GM19328 (cell line): Measurements from ENCODE around the gene AKAP6.

Source experiments
- ATAC-seq: cut with Tn5 transposase; IDR thresholded peaks from one replicate; pipeline ENCODE4 v1.9.1; 2021; ENCODE audit warnings: mild to moderate bottlenecking, moderate library complexity; ENCODE audit not compliant: unreplicated experiment

Gene AKAP6

DNA sequence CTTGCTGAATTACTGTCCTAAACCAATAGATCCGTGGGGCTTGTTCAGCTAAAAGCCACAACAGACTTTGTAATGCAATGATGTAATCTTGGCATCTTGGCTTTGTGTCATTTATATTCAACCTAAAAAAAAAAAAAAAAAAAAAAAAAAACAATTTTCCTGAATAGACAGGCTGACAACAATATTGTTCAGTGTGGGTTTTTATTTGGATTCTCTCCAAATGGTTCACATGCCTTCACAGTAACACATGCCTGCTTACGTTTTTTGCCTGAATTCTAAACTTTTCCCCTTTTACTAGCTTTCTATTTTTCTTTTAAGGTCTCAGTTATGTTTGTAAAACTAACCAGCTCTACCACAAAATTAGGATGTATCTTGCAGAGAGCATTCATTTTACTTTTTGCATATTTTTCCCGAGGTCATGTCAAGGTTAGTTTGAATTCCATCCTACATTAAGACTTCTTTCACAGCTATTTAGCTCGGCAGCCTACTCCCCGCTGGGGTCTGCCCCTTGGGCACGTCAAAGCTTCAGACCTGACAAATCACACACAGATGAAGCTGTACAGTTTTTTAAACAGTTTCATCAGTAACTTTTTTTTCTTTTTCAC, 395.9 kb downstream of the AKAP6 start:
- ATAC-seq = no peak

DNA sequence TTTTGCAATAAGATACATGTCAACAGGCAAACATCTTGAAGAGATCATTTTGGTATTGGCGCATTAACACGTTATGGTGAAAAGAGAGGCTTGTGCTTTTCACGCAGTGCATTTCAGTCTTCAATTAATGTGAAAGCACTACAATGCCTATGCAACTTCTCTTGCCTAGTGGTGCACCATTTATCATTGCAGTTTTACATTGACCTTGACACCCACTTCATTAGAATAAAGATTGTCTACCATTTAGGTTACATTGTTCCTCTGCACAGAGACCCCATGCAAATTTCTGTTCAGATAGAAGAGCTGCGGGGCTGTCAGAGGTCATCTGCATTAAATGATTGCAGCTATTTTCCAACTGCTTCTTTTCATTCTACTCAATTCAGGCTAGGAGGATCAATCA, 397.4 kb downstream of the AKAP6 start:
- no peak for ATAC-seq

DNA sequence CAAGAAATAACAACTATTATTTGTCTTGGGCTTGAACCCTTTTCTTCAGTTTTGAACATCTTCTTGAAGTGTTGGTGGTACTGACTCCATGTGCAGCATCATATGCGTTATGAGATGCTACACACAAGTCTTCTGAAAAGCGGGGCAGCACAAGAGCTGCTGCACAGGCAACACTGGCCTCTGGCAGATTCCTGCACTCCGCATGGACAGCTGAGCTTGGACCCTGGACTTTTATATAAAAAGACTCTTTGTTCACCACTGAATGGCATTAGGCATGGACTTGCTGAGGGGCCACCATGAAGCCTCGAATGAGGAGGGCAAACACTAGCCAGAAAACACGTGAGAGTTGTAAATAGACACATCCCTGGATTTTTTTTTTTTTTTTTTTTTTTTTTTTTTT, 398.7 kb downstream of the AKAP6 start:
- ATAC-seq = no peak

DNA sequence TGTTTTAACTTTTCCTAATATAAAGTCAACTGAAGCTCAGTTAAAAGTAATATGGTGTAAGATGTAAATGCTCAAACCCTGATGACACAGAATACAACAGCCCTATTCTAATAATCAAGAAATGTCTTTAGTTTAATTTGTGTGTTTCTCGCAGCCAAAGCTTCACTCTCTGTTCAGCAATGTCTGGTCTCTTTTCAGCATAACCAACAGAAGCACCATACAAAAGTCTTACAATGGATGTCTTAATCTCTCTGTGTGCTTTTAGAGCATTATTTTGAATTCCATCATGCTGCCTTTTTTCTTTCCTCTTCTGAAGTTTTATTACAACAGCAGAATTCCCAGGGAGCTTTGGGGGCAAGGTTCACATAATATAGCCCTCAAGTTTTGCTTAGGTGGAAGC, 399.4 kb downstream of the AKAP6 start:
- ATAC-seq = no peak

DNA sequence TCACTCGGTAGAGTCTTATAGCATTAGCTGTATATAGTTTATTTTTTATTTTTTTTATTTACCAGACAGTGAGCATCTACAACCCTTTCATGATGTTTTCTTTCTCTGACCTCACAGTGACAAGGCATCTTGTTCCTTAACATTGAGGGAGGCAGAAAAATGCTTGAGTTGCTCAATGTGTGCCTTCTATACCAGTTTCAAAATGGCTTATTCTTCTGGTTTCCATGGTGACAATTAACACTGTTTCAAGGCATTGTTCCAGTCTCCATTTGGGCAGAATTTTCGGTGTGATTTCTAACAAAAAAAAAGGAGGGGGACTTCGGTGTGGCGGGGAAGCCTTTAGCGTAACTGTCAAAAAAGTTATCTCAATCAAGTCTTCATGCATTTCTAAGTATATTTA, 399.9 kb downstream of the AKAP6 start:
- ATAC-seq = no peak

DNA sequence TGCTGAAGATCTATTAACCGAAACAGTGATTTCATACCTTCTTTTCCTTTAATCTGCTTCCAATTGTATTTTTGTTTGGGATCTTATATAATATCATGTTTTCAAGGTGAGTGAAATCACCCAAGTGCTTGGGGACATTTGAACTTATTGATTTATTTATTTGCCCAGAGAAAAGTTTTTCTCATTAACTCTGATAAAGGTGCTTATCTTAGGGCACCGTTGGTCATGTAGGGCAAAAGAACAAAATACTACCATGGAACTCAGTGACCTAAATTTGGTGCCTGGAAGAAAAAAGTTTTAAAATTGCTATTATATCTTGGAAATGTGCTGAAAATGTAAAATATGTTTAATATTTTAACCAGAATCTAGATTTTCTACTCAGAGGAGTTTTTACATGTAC, 402.2 kb downstream of the AKAP6 start:
- ATAC-seq = no peak

DNA sequence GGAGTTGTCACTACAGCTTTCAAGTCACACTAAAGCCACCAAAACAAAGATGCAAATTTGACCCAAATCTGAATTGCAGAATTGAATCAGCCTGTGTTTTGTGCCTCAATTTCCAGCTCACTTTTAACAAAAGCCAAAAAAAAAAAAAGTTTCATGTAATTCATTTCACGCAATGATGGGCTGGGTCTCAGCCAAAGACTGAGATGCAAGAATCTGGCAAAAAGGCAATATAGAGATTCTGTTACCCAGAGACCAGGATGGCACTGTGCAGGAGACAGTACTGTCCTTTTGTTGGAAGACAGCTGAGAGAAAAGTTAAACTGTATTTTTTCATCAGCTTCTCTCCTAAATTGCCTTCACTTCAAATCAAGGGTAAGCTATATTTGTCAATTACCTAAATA, 403.9 kb downstream of the AKAP6 start:
- ATAC-seq = no peak

DNA sequence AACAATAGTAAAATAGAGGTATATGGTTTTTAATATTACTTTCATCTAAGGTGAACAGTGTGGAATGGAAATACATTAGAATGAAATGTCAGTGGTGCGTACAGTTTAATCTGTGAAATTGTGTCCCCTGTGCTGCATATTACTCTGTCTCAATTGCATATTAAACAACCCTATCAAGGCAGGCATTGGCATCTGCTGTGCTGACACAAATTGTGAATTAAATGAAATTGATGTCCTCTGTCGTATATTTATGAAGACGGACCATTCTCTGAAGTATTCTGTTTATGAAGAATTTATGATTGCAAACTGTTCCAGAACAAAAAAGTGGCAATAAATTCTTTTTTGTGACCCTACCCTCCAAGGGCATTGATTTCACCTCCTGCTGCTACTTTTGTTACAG, 405.2 kb downstream of the AKAP6 start:
- ATAC-seq = no peak

DNA sequence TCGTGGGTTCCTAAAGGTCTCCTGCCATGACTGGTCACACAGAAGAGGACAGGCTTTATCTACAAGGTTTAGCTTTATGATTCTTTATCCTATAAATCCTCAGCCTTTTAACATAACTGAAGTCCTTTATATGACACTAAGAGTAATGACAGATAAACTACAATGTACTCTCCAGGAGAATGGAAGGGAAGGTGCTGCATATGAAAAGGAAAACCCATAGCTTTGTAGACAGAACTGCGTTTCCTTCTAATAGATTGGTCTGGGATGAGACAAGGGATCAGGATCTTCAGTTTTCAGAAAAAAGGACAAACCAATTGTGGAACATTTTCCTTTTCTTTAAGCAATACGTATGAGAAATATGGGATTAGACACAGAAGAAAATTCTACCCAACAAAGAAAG, 408.5 kb downstream of the AKAP6 start:
- ATAC-seq = no peak

DNA sequence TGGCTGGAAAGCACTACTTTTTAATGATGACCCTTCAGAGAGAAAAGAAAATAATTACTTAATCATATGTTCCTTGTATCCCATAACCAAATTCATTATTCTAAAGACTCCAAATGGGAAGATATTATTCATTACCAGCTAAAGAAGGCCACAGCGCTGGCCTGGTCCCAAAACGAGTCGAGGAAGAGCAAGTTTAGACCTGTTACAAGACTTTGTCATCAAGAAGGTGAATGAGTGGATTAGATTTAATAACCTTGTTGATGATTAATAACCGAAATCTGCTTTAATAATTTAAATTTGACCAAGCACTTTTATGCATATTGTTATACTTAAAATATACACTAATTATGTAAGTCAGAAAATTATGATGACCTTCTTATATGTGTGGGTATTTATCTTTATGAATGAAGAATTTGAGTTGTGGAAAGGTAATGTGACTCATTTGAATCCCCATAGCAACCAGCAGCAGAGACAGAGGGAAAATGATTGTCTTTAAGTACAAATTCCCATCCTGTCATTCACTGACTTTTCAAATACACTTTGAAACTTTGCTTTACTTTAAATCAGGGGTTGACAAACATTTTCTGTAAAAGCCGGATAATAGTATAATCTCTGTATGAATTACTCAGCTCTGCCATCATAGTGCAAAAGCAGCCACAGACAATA, 409.2 kb downstream of the AKAP6 start:
- ATAC-seq = no peak

DNA sequence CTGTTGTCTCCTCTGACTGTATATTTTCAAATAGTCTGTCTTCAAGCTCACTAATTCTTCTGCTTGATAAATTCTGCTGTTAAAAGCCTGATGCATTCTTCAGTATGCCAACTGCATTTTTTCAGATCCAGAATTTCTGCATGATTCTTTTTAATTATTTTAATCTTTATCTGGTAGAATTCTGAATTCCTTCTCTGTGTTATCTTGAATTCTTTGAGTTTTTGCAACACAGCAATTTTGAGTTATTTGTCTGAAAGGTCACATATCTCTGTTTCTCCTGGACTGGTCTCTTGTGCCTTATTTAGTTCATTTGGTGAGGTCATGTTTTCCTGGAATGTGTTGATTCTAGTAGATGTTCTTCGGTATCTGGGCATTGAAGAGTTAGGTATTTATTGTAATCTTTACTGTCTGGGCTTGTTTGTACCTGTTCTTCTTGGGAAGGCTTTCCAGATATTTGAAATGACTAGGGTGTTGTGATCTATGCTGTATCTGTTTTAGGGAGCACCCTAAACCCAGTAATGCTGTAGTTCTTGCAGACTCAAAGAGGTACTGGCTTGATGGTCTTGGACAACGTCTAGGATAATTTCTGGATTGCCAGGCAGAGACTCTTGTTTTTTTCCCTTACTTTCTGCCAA, 415.8 kb downstream of the AKAP6 start:
- ATAC-seq = no peak

DNA sequence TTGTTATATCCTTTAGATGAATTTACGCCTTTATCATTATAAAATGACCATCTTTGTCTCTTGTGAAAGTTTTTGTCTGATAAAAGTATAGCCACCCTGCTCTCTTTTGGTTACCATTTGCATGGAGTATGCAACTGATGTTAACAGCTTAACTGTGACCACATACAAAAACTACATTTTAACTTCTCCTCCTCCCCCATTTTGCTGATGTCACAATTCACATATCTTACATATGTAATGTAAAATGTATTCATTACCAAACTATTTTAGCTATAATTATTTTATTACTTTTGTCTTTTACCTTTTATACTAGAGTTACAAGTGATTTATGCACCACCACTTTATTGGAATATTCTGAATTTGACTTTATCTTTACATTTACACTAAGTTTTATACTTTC, 425.1 kb downstream of the AKAP6 start:
- ATAC-seq = no peak

DNA sequence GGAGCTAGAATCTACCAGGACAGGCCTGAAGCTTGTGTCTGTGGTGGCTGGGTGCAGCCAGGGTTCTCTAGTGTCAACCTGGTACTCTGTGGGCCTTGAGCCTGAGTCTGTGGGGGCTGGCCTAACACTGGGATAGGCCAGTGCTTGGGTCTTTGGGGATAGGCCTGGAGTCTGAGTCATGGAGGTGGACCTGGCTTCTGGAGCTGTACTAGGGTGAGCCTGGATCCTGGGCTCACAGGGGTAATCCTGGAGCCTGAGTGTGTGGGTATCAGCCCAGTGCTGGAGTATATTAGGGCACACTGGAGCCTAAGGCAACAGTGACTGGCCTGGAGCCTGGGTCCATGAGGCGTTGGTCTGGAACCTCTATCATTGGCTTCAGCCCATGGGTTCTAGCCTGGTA, 427.1 kb downstream of the AKAP6 start:
- no peak for ATAC-seq

DNA sequence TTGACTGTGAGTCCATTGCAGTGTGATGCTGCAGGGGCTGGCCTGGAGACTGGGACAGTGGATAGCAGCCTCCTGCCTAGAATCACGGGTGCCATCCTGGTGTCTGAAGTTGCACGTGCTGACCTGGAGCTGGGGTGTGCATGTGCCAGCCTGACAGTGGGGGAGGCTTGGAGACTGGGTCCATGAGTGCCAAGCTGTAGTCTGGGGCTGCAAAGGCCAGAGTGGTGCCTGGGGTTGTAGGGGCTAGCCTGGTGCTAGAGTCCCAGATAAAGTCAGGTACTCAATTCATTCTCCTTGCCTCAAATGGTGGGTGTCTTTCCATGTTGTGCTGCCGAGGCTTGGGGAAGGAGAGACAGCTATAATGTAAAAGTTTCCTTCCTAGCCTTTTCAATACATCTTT, 427.7 kb downstream of the AKAP6 start:
- ATAC-seq = no peak

DNA sequence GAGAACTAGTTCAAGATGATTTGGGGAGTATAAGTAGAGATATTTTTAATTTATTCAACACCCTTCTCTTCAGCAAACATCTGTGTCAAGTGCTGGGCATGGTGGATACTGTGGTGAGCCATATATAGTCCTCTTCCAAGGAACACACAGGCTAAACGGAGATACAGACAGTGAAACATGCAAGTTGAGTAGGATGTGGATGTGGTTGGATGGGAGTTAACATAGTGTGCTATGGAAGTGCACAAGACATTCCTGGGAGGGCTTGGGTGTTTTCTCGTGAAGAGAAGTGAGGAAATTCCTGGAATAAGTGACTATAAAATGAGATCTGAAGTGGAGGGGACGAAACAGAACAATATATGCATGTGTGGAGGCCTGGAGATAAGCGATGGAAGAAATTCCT, 428.5 kb downstream of the AKAP6 start:
- no peak for ATAC-seq

DNA sequence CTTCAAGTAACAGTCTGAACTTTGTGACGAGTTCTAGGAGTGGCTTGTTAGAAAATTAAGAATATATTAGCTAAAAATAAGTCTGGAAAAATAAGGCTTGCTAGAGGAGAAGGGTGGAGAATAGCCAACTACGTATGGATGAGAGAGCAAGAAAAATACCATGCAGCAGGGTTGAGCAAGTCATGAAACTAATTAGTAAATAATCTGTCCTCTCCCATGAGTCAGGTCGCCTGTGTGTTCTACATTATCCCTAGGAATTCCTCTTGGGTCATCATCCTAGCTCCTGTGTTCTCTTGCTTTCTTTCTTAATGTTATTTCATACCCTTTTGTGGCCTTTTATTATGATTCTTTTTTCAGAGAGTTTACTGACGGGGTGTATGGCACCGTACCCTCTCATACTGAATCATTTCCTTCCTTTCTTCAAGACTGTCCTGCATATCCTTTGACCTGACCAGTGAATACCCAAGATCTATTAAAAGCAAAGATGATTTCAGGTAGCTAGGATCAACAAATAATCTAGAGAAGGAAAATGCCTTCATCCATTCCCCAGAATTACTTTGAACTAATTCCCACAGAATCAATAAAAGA, 432.4 kb downstream of the AKAP6 start:
- ATAC-seq = no peak

DNA sequence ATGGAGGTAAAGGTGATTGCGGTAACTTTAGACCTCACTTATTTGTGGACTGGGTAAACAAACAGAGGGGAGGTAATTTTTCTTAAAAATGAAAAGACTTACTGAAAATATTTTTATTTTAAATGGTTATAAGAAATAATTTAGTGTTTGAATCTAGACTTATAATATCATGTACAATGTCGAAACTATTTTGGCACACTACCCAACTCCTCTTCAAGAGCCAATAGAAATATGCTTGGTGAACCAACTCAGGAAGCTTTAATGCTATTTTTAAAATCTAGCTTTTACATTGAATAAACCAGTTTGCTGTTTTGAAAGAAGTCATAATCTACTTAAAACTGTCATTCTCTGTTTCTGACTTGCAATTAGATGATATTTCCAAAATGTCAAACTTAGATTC, 433.8 kb downstream of the AKAP6 start:
- ATAC-seq = no peak

DNA sequence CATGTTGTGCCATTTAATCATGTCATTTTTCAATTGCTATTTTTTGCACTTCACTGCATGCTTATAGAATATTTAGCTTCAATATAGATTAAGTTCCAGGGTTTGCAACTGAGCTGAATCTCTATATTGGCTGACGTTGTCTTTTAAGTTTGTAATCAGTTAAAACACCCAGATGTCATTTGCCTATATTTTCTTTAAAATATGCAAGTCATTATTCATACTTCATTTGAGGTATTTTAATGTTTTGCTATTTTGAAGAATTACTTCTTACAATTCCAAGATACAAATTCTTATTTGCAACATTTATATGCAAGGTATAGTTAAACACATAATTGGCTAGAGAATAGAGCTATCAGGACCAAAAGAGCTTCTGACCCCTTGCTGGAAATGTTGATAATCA, 434.6 kb downstream of the AKAP6 start:
- no peak for ATAC-seq

DNA sequence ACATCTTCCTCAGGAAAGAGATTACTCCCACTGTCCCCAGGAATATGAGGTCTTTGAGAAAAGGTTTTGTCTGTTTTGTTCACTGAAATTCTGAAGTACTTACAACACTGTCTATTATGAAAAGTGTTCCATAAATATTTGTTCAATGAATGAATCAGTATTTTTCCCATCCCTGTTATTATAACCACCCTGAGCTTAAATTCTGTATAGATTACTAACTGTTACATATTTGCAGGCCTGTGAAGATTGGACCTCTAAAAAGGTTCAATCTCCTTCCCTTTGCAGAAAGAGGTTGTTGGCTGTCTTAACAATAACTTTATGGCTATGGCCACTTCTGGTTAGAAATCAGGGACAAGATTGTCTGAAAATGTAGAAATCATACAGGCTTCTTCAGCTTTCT, 435.0 kb downstream of the AKAP6 start:
- ATAC-seq = no peak

DNA sequence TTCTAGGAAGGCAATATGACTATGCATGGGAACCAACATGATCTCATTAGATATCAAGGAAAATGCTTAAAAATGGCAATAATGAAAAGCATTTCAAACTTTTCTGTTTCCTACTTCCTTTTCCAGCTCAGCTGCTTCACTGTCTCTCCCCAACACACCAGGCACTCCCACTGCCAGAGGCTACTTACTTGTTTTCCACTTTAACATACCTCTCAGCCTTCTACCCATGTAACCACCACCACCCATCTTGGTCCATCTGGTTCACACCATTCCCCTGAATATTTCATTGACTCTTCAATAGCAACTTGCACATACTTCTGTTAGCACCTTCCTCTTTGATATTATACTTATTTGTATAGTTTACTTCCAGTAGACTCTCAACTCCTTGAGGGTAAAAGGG, 441.3 kb downstream of the AKAP6 start:
- no peak for ATAC-seq

DNA sequence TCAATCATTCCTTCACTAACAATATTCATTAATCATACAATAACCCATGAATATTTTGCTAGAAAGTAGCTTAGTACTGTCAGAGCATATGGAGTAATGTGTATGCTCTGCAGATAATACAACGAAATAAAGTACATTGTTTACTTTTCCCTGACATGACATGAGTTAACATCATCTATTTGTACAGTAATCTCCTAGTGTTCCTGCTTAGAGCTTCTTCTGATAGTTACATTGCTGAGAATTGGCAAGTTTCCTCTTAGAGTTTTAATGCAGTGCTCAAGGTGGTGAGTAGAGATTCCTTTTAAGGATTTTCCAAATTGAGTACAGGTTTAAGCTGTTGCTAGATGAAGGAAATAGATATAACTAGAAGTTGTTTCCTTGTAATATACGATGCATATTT, 445.1 kb downstream of the AKAP6 start:
- ATAC-seq = no peak

DNA sequence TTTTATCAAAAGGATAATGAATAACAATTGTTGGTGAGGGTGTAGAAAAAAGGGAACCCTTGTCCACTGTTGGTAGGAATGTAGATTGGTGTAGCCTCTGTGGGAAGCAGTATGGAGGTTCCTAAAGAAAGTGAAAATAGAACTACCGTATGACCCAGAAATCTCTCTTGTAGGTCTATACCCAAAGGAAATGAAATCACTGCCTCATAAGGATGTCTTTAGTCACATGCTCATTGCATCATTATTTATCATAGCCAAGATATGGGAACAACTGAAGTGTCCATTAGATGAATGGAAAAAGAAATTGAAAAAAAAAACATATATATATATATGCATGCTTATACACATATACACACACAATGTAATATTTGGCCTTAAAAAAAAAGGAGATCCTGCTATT, 450.7 kb downstream of the AKAP6 start:
- no peak for ATAC-seq
